Ecto neural progenitor cell (in vitro differentiated cells): Measurements from ENCODE around the gene RBMS3.
"Not testable (repeated sequence)": the region's sequence is repeated elsewhere in the genome, so short reads cannot be mapped to it uniquely, and the experiment has no call there.

Experiments used
- DNase-seq: peaks from one replicate; pipeline ENCODE4 v3.0.0-alpha.2; 2018; ENCODE audit warnings: low spot score

RBMS3 gene

DNA sequence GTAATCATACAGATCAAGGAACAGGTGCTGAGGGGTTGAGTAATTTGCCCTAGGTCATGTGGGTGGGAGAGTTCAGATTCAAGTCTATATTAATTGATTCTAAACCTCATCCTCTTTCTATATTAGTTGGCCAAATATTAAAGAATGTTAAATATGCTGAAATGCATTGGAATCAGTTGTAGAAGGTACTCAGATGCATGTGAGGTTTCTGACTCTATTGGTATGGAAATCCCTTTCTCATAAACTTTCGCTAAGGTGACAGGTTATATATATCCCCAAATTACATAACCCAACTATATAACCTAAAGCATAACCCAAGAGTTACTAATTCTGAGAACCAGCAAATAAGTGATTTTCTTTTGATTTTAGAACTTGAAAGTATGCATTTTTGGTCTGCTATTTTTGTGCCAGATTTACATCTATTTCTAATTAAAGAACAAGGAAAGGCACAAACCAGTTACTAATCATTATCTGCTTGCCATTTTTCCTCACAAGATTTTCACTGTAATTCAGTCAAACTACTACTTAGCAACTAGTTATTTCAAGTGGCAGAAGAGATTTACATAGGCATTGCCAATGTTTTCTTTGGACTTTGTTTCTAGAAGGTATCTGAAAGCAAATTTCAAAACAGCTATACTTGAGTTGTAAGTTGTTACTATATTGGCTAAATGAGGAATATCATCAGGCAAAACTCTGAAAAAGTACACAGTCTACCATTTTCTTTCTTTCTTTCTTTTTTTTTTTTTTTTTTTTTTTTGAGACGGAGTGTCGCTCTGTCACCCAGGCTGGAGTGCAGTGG, 201.3 kb downstream of the RBMS3 start:
- DNase-seq, result no peak

DNA sequence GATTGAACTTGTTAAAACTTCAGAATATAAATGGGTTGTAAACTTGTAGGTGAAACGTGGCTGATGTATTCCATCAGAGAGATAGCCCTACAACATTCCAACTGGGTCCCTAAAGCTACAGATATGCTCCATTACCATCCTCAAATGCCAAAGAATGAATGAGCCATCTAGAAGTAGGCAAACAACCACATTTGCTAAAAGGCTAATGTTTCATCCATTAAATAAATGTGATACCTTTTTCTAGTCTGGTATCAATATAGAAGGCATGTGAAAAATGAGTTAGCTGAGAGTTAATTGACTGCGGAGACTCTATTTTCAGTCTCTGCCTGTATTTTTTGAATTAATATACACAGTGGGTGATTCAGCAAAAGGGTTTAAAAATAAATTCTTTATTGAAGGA, 203.8 kb downstream of the RBMS3 start:
- DNase-seq, result no peak

DNA sequence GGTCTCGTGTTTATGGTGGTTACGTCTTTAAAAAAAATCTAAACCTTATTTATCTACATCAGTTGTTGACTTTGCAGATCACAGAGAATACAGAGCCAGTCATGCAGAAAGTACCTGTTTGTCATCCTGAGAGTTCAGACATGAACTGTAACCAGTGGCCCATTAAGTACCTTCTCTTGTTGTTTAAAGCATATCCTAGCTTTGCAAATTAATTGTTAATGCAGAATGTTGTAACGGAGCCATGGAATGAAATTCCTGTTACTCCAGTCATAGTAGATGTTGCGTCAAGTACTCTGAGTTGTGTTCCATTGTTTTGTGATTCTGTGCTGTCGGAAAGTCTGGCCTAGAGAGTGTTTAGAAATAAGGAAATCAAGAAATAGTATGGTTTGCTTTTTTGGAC, 205.2 kb downstream of the RBMS3 start:
- no peak for DNase-seq

DNA sequence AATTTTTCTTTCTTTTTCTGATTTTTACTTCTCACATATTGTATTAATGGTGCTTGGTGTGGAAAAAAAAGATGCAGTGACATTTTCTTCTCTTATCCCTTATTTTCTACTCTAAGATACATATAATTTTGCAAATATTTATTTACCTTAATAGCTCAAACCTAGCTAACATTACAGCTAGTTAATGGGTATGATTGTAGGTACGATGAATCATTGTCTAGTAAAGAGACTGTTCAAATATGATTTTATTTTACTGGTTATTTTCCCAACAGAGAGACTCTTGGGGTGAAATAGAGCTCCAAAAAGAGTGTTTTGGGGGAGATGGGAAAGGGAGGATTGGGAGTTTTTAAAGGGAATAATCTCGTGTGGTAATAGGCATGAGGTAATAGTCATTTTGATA, 206.0 kb downstream of the RBMS3 start:
- no peak for DNase-seq

DNA sequence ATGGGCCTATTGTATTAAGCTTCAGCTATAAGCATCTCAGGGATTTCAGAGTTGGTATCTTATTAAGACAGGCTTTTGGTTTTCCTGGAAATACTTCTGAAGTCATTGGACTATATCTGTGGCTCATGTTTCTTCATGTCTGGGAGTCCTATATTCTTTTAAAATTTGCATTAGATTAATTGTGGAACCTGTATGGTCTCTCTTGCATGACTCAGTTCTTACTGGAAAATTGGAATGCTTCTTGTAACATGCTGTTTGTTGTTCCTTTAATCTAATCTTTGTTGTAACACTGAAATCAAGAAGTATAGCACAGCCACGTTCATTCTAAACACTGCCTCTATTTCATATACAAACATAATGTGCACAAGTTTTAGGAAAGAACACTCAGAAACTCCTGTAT, 208.1 kb downstream of the RBMS3 start:
- no peak for DNase-seq

DNA sequence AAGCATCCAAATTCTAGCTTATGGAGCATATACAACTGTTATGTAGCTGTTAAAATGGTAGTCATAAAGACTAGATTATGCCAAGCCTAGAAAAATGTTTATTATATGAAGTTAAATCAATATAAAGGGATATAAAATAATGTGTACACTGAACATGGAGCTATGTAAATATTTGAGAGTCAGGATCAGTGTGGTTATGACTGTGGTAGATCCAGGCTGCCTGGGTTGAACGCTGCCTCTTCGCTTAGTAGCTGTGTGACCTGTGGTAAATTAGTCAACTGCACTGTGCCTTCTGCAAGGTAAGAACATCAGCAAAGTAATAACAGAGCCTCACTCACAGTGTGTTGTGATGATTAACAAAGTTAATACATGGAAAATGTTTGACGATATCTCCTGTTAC, 212.2 kb downstream of the RBMS3 start:
- no peak for DNase-seq

DNA sequence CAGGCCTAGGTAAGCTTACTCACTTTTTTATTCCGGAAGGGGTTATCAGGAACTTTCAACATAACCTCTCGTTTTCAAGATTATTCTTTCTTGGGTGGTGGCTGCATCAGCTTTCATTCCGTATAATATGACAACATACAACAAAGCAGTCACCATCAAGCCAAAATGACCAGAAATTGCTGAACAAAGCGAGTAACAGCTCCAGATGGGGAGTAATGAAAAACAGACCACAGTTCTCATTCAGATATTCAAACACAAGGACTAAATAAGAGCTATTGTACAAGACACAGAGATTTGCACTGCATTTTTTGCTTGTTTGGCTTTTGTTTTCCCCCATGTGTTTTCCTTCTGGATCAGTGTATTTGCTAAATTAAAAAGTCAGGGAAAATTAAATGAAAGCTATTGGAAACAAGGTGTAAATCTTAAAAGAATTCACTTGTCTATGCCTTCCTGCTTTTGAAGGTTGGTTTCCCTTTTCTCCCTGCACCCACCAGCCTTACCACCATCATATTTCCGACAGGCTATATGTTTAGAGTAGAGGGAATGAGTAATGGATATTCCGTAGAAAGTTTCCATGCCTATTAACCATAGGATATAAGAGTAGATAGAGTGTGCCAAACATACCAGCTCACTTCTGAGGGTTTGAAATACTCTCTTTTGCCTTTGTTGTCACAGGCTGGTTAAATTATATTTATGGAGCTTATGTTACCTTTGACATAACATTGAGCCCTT, 213.6 kb downstream of the RBMS3 start:
- no peak for DNase-seq

DNA sequence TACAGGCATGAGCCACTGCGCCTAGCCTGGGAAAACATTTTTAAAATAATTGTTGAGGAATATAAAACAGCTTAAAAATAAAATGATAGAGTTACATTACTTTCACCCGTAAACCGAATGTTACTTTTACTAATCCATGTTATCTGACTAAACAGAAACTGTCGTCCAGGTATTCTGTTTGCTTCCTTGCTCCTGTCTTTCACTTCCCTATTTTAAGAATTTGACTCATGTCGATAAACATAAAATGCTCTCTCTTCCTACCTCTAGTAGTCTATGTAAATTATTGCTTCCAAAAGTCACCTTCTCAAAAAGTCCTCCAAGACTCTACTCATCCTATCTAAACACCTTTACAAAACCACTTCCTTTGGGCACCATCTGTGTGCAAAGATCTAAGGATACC, 216.4 kb downstream of the RBMS3 start:
- no peak for DNase-seq

DNA sequence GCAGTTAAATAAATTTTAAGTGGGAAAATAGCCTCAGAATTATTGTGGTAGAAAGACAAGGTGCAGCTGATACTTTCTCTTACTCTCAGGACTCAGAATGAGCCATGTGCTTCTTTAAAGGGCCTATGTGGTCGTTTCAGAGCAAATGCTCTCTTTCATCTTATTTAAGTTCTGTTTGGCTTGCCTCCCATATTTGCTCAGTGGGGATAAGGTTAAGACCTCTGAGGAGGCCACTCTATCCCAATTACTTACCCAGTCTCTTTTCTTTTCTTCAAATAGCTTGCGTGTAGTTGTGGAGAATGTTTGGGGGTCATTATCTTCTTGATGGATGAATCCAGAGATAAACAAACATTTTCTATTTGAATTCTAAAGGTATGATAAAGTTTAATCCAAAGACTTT, 221.9 kb downstream of the RBMS3 start:
- no peak for DNase-seq

DNA sequence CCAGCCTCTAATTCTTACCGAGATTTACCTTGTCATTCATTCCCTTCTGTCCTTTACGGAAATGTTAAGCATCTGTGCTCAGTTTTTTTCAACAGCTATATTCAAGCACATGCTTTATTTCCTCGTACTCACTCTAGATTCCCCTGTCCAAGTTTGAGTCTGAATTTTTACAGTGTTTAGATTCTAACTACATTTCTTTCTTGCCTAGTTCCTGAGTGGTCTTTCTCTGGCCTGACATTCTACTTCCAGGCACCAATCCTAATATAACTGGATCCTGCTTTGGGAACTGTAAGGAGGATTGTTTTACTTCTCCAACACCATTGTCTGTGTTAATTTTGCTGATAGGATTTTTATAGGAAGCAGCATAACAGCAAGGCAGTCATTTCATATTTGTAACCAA, 222.4 kb downstream of the RBMS3 start:
- no peak for DNase-seq

DNA sequence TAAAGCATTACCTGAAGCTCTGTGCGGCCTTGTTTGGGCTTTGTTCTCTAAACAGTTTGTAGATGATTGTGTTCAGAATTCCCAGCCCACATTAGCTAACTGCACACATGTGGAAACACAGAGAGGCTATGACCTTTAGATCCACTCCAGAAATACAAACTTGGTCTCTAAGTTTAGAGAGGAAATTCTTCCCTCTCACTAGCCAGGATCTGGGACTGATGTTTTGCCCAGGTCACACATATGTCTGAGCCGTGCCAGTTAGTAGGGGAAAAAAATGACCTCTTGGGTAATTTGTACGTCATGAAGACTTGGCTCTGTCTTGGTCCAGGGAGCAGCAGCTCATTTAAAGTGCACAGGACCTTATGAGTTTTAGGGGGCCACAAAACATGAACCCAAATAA, 223.1 kb downstream of the RBMS3 start:
- no peak for DNase-seq

DNA sequence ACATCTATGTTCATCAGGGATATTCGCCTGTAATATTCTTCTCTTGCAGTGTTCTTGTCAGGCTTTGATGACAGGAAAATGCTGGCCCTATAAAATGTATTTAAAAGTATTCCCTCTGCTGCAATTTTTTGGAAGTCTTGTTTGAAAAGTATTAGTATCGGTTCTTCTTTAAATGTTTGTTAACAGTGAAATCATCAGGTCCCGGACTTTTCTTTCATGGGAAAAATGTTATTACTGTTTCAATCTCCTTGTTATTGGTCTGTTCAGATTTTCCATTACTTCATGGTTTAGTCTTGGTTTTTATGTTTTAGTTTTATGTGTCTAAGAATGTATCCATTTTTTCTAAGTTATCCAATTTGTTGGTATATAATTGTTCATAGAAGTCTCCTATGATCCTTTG, 225.6 kb downstream of the RBMS3 start:
- no peak for DNase-seq

DNA sequence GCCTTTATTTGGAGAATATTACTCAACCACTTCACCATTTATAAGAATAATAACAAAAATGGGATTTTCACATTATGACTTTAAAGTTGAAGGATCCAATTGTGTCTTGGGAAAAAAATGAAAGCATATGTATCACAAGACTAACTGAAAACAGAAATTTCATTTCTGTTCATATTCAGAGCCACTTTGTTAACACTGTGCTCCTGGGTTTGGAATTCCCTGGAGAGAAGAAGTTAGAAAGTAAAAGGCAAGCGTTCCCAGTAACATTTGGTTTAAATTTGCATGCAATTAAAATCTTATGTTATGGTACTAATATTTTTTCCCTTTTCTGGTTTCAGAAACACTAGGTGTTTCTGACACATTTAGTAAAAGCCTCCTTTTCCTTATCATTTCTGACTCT, 230.8 kb downstream of the RBMS3 start:
- no peak for DNase-seq

DNA sequence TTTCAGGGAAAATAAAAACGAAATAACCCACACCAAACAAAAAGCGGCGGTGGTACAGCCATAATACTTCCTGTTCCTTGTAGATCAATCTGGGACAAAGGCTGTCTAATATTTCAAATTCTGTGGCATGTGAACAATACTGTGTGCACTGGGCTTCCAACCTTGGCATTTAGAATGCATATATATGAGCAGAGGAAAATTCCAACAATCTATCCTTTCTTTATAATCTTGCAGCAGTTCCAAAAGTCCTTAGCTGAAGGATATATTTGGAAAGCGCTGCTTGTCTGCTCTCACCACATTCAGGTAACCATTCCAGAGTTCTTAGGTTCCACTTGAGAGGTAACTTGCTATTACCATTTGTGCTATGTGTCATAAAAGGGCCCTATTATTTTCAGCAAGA, 231.8 kb downstream of the RBMS3 start:
- DNase-seq, result no peak

DNA sequence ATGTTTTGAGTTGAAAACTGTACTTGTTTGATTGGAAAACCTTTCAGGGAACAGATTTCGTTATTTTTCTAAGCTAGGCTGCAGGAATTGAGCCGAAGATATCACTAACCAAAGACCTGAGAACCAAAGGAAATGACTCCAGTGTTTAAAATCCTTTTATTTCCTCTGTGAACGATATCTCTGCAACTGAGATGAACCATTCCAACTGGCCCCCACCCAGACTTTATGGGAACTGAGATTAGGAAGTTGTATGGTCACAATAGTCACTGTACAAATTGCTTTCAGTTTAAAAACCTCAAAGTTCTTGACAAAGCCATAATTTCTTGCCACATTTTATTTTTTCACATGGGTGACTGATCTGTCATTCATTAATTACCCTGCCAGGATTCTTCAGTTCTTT, 232.4 kb downstream of the RBMS3 start:
- DNase-seq, result no peak

DNA sequence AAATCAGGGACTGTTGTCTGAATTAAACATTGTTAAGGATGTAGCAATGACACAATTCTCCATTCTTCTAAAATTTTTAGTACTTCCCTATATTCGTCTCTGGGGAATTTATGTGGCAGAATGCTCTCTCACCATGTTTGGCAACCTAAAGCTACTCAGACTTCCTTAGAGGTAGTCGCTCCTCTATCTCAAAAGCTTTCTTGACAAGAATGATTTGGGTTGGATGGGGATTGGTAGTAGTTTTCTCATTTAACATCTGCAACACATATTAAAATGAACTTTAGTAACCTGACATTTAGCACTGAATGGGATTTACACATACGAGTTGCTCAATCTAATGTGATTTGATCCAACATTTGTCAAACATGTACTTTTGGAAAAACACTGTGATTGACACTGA, 233.3 kb downstream of the RBMS3 start:
- no peak for DNase-seq

DNA sequence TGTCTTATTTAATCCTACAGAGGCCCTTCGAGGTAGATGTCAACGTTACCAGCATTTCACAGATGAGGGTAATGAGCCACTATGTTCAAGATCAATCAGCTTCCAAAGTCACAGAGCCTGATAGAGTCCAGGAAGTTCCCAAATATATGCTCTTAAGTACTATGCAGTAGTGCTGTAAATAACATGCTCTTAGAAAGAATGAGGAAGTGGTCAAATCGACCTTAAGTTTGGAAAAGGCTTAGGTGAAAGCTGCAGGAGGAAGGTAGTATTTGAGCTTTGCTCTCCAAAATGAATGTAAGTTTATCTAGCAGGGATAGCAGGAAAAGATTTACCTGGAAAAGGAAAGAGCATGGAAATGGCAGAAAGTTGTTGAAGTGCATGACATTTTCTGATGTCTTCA, 234.0 kb downstream of the RBMS3 start:
- no peak for DNase-seq

DNA sequence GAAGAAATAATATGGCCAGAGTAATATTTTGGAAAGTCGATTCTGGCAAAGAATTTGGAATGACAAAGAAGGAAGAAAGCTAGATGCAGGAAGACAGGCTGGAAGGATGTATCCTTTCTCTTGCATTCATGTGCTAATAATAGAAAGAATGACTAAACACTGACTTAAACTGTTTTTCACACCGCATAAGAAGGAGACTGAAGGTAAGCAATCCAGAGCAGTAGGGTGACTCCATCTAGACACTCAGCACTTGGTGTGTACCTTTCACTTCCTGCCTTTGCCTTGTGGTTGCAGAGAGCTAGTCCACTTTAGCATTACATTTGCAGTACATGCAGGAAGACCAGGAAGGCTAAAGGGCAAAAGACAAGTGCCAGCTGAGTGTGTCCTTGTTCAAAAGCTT, 234.6 kb downstream of the RBMS3 start:
- no peak for DNase-seq

DNA sequence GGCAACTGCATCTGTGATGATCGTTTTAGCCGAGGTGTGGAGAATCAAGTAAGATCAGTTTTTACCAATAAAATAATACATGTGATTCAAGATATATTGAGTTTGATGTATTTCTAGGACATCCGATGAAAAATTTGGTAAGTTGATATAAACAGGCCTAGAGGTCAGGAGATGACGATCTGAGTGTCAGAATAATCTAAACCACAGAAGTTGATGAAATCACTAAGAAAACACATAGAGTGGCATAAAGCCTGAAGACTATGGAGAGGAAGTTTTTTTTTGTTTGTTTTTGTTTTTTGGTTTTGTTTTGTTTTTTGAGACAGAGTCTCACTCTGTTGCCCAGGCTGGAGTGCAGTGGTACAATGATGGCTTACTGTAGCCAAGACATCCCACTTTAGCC, 235.3 kb downstream of the RBMS3 start:
- DNase-seq, result no peak

DNA sequence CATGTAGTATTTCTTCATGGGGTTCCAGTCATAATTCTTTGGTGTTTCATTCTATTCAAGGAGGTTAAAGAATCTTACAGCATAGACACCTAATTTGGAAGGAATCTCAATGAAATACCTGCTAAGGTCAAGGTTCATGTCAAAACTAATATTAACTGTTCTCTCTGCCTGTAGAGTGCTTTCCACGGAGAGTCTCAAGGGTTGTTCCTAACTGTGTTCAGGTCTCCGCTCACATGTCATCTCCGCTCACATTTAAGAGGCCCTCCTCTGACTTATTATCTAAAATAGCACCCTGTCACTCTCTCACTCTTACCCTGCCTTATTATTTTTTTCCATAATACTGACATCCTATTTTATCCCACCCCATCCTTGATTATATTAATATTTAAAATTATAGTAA, 239.9 kb downstream of the RBMS3 start:
- no peak for DNase-seq

DNA sequence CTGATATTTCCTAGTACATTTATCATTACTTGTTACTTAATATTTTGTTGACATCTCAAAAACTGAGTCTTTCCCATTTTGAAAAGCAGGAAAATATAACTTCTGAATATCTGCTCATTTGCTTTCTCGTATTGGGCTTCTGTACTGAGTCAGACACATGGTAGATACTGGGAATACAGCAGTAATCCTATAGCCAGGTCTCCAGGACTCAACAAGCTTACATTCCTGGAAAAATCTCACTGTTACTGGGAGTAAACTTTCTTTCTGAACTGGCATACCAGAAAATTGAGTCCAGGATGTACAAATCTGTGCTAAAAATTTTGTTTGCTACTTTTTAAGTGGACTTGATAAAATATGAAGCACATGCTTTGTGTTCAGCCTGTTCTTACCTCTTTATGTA, 240.4 kb downstream of the RBMS3 start:
- no peak for DNase-seq

DNA sequence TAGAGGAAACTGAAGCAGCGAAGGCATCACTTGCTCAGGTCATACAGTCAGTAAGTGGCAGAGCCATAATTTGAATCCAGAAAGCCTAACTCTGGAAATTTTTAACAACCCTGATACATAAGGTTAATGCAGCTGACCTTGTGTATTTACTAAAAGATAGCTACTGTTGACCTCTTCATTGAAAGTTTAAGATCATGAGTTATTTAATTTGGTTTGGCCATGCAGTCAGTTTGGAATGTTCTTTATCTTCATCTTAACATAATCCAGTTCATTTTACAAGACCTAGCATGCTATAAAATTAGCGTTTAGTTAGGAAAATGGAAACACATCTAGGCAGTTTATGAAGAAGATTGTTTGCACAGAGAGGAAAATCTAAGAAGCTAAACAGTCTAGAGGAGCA, 240.9 kb downstream of the RBMS3 start:
- no peak for DNase-seq

DNA sequence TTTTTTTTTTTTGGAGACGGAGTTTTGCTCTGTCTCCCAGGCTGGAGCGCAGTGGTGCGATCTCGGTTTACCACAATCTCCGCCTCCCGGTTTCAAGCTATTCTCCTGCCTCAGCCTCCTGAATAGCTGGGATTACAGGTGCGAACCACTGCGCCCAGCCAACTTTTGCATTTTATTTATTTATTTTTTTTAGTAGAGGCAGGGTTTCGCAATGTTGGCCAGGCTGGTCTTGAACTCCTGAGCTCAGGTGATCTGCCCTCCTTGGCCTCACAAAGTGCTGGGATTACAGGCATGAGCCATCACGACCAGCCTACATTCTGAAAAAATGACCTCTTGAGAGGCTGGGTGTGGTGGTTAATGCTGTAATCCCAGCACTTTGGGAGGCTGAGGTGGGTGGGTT, 243.6 kb downstream of the RBMS3 start:
- not testable (repeated sequence) for DNase-seq
